Smooth muscle cell (in vitro differentiated cells): ENCODE data around the gene IL3. TPM values are rescaled to one million over a fixed set of nuclear protein-coding genes. Genes with fewer than 3 reads are reported as not detected.

Source experiments
- DNase-seq: peaks from one replicate; lab custom pipeline; 2025; ENCODE audit not compliant: unreplicated experiment; lab: John Stamatoyannopoulos, UW
- H2AFZ ChIP-seq: fragments of 200-600 bp; sonication (generic); 2 replicates; pipeline ENCODE4 v1.6.0; 2016; ENCODE audit warnings: antibody characterized with exemption, low read depth, mild to moderate bottlenecking
- H3F3A ChIP-seq: fragments of 200-600 bp; sonication (generic); 2 replicates; pipeline ENCODE4 v1.6.0; 2017; ENCODE audit warnings: antibody characterized with exemption, low read depth
- H3K27ac ChIP-seq: fragments of 200-600 bp; sonication (generic); 2 replicates; pipeline ENCODE4 v1.5.1; 2016; ENCODE audit warnings: low read depth, mild to moderate bottlenecking
- H3K27me3 ChIP-seq: fragments of 200-600 bp; sonication (generic); 2 replicates; pipeline ENCODE4 v1.6.1; 2016; ENCODE audit warnings: low read depth, mild to moderate bottlenecking
- H3K36me3 ChIP-seq: fragments of 200-600 bp; sonication (generic); 2 replicates; pipeline ENCODE4 v1.5.1; 2016; ENCODE audit warnings: low read depth
- H3K4me1 ChIP-seq: fragments of 200-600 bp; sonication (generic); 2 replicates; pipeline ENCODE4 v1.5.1; 2016; ENCODE audit warnings: low read depth
- H3K4me2 ChIP-seq: fragments of 200-600 bp; sonication (generic); 2 replicates; pipeline ENCODE4 v1.6.0; 2016; ENCODE audit warnings: mild to moderate bottlenecking
- H3K4me3 ChIP-seq: fragments of 200-600 bp; sonication (generic); 2 replicates; pipeline ENCODE4 v1.5.1; 2016; ENCODE audit warnings: mild to moderate bottlenecking
- H3K79me2 ChIP-seq: fragments of 200-600 bp; sonication (generic); 2 replicates; pipeline ENCODE4 v1.6.0; 2016; ENCODE audit warnings: low read depth, mild to moderate bottlenecking
- H3K9ac ChIP-seq: fragments of 200-600 bp; sonication (generic); 2 replicates; pipeline ENCODE4 v1.6.0; 2016; ENCODE audit warnings: low read depth
- H3K9me3 ChIP-seq: fragments of 200-600 bp; sonication (generic); replicated peaks from 2 replicates; pipeline ENCODE4 v1.5.1; 2016; ENCODE audit warnings: low read depth
- H4K20me1 ChIP-seq: fragments of 200-600 bp; sonication (generic); 2 replicates; pipeline ENCODE4 v1.6.0; 2016; ENCODE audit warnings: low read depth
- CTCF ChIP-seq: fragments of 200-600 bp; sonication (generic); IDR thresholded peaks from 2 replicates; pipeline ENCODE4 v1.5.1; 2017; ENCODE audit warnings: borderline replicate concordance, mild to moderate bottlenecking, antibody characterized with exemption; ENCODE audit not compliant: insufficient read depth, poor library complexity, severe bottlenecking
- WGBS: methylation state at CpG from one replicate; pipeline ENCODE4 v1.1.7; 2016; ENCODE audit warnings: low lambda C conversion rate; 5-methylcytosine and 5-hydroxymethylcytosine counted together
- polyA plus RNA-seq: library from polyadenylated mRNA; unstranded; fragments of >200 nt; fragmentation: Nextera tagmentation; extraction: Ambion mirVana; gene quantifications from 2 replicates; pipeline ENCODE4 v1.2.1, GENCODE V29; 2016
- total RNA-seq: library from RNA; depleted of rRNA; stranded (reverse); fragments of >200 nt; gene quantifications from 2 replicates; pipeline ENCODE4 v1.2.3, GENCODE V29; 2014

The IL3 gene
- total and polyA plus RNA-seq, 2 experiments from 2014 or later, result not detected

DNA sequence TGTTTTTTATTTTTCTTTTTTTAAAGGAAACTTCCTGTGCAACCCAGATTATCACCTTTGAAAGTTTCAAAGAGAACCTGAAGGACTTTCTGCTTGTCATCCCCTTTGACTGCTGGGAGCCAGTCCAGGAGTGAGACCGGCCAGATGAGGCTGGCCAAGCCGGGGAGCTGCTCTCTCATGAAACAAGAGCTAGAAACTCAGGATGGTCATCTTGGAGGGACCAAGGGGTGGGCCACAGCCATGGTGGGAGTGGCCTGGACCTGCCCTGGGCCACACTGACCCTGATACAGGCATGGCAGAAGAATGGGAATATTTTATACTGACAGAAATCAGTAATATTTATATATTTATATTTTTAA, 15.2 kb downstream of the IL3 start:
- 94% methylated on average over 2 of the region's 2 CpGs for whole genome bisulfite sequencing
- no peak overlapping the region for H3K27ac ChIP-seq
- TF ChIP-seq CTCF, result no peak
- H4K20me1 ChIP-seq, result no peaks in the 10 kb centered on the region
- H3K36me3 ChIP-seq, result no peaks in the 10 kb centered on the region
- no peak overlapping the region for H3K4me2 ChIP-seq
- no peaks in the 10 kb centered on the region for H3K27me3 ChIP-seq
- H2AFZ ChIP-seq, result no peak overlapping the region
- no peaks in the 10 kb centered on the region for H3K4me1 ChIP-seq
- H3K79me2 ChIP-seq, result no peaks in the 10 kb centered on the region
- no peaks in the 10 kb centered on the region for H3F3A ChIP-seq
- no peak overlapping the region for H3K9ac ChIP-seq
- H3K4me3 ChIP-seq, result no peak overlapping the region
- no peaks in the 10 kb centered on the region for H3K9me3 ChIP-seq
- no peak for DNase-seq

GRCh38 chr5:132076202-132076830, 15.9 kb downstream of the IL3 start:
- Histone ChIP-seq H3K27me3 (no peaks in the 10 kb centered on the region), H4K20me1 (no peaks in the 10 kb centered on the region), H3K79me2 (no peaks in the 10 kb centered on the region), H2AFZ (no peak overlapping the region), H3K27ac (no peak overlapping the region), H3K4me2 (no peak overlapping the region), H3K9ac (no peak overlapping the region), H3K4me1 (no peaks in the 10 kb centered on the region), H3K4me3 (no peak overlapping the region), H3F3A (no peaks in the 10 kb centered on the region), H3K9me3 (no peaks in the 10 kb centered on the region), H3K36me3 (no peaks in the 10 kb centered on the region)
- no peak for DNase-seq
- 93% methylated on average over 11 of the region's 11 CpGs for WGBS
- TF ChIP-seq CTCF, result no peak

GRCh38 chr5:132076983-132077382, 16.5 kb downstream of the IL3 start:
- Histone ChIP-seq H3K4me3 (no peak overlapping the region), H4K20me1 (no peaks in the 10 kb centered on the region), H3K27ac (no peak overlapping the region), H3K4me1 (no peaks in the 10 kb centered on the region), H3K36me3 (no peaks in the 10 kb centered on the region), H3K9me3 (no peaks in the 10 kb centered on the region), H3K4me2 (no peak overlapping the region), H3K79me2 (no peaks in the 10 kb centered on the region), H3F3A (no peaks in the 10 kb centered on the region), H3K9ac (no peak overlapping the region), H3K27me3 (no peaks in the 10 kb centered on the region), H2AFZ (no peak overlapping the region)
- WGBS, result 96% methylated on average over 8 of the region's 8 CpGs
- TF ChIP-seq CTCF, result no peak
- DNase-seq, result no peak

DNA sequence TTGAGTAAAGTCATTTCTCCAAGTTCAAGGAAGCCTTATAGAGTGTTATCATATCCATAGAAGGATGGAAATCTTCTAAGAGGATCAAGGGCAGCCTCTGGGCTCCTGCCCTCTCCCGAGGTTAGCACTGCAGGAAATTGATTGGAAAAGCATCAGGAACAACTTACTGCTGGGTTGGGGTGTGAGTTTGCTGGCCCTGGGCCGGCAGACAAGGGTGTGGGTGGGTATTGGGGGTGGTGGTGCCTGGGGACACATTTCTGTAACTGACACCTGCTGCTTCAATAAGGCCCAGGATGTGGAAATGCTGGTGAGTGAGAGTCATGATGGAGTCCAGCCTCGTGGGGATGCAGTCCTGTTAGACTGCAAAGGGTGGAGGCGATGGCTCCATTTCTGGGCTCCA, 18.6 kb downstream of the IL3 start:
- Histone ChIP-seq H4K20me1 (no peaks in the 10 kb centered on the region), H3K27me3 (no peaks in the 10 kb centered on the region), H3K9ac (no peak overlapping the region), H3K36me3 (no peaks in the 10 kb centered on the region), H3K4me2 (no peak overlapping the region), H3F3A (no peaks in the 10 kb centered on the region), H3K9me3 (no peaks in the 10 kb centered on the region), H2AFZ (no peak overlapping the region), H3K4me1 (no peaks in the 10 kb centered on the region), H3K27ac (no peak overlapping the region), H3K4me3 (no peak overlapping the region), H3K79me2 (no peaks in the 10 kb centered on the region)
- no peak for DNase-seq
- TF ChIP-seq CTCF, result no peak
- WGBS, result 85% methylated on average over 4 of the region's 4 CpGs
